Hematopoietic multipotent progenitor cell treated with erythropoietin and hydrocortisone succinate and interleukin-3 and kit ligand, for 8 days (in vitro differentiated cells): ENCODE results near the gene BACH2.

Source experiments
- DNase-seq: peaks from one replicate; pipeline ENCODE4 v3.0.0-alpha.2; 2015

The BACH2 gene

DNA sequence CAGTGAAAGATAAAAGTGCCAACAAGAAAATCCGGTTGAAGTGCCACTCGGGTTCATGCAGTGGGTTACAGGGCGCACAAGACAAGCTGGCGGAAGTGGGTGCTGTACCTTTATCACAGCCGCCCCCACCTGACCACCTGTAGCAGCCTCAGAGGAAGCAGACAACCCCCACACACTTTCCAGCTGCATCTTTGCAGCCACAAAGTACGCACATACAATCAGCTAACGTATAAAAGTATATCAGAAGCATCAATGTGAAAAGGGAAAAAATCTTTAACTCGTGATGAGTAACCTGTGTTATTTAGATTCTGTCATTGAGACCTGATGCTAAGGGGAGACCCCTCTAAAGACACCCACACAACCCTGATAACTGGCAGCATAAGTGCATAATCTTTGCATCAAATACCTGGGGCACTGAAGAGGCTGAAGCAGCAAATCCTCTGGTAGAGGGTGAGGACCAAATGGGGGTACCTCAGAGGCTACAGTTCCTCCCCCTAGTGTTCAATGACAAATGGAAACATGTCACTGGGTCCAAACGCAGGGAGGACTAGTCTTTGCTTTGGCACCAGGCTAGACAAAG lies 22.1 kb downstream of the BACH2 start:
- peak; percentile 14 for DNase-seq

DNA sequence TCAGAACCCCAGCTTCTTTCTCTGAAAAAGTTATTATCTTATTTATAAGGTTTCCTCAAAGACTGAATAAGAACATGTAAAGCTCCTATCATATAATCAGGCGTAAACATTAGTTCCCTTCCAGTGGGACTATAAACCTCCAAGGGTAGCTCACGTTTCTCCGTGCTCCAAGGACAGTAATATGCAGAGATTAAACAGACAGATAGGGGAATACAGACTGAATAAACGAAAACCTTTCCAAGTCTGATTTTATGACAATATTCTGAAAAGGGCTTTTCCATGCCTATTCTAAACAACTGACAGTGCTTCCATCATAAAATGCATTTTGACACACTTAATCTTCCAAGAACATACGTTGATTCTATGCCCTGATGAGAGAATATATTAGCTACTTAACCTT lies 22.8 kb downstream of the BACH2 start:
- DNase-seq = no peak

DNA sequence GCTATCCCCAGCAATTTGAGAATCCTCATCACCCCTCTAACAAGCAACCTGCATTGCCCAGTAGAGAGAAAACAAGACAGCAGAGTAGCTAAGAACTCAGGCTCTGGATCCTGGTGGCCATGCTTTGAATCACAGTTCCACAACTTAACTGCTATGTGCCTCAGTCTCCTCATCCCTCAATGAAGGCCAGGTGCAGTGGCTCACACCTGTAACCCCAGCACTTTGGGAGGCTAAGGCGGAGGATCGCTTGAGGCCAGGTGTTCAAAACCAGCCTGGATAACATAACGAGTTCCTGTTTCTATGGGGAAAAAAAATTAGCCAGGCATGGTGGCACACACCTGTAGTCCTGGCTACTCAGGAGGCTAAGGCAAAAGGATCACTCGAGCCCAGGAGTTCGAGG lies 23.7 kb downstream of the BACH2 start:
- DNase-seq = no peak

DNA sequence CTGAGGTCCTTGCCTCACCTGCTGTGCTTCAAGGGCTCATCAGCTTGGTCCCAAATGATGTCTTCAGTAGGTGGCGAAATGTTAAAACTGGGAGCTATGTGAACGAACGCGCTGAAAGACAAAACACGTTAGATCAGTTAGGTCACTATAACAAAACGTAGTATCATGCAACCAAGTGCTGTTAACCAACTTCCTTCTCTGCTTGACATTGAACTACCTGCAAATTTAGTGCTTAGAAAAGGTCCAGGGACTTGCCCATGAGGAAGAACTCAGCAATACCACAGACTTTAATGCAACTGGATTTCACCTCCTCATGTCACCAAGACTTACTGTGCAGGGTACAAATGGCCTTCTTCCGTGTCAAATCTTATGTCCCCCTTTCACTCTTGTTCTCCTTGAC lies 24.8 kb downstream of the BACH2 start:
- no peak for DNase-seq

DNA sequence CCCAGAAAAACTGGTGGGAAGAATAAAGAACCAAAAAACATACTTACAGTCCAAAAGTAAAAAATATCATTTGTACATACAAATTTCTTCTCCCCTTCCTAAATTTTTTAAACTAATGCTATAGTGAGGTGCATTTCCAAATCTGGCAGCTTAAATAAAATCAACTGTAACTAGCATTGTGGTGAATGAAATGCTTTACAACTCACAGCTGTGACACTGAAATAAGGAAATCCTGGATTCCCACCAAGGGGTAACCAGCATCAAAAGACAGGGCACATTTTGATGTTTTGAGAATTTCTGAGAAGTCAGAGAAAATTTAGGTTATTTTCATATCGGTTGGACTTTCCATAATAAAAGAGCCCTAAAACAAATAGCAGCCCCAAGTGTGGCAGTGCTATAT lies 27.3 kb downstream of the BACH2 start:
- DNase-seq = no peak

DNA sequence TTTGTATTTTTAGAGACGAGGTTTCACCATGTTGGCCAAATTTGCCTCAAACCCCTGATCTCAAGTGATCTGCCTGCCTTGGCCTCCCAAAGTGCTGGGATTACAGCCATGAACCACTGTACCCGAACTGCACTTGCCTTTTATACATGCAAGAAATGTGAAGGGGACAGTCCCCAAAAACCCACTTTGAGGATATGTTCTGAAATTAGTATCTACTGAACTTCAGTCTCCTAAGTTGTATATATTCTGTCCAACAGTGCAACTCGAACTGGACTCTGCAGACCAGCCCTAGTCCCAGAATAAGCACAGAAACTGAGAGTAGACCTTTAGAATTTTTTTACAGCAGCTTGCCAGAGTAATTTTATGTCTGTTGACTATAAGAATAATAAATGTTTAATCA lies 28.5 kb downstream of the BACH2 start:
- no peak for DNase-seq

DNA sequence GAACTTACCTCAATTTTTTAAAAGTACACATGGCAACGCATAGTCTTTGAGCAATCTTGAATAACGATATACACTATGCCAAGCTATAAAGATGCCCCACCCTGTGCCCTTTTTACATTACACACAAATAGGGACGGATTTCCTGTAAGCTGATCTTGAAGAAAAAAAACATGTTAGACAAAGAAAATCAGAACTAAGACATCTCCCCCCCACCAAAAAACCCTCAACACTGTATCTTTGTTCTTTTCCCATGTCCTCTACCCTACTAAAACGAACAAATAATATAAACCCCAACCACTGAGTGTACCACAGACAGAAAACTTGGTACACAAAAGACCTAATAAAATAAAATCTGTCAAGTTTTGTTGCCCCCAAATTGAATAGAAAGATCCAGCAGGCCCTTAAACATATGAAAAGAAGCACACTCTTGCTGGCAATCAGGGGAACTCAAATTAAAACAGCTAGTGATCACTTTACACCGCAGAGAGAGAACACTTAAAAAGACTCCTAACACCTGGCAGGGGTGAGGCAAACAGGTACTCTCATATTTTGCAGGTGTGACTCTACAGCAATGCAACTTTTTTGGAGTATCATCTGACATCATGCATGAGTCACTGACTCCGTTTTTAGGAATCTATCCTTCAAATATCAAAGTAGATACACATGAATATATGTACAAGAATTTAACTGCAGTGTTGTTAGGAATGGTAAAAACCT lies 29.6 kb downstream of the BACH2 start:
- no peak for DNase-seq

DNA sequence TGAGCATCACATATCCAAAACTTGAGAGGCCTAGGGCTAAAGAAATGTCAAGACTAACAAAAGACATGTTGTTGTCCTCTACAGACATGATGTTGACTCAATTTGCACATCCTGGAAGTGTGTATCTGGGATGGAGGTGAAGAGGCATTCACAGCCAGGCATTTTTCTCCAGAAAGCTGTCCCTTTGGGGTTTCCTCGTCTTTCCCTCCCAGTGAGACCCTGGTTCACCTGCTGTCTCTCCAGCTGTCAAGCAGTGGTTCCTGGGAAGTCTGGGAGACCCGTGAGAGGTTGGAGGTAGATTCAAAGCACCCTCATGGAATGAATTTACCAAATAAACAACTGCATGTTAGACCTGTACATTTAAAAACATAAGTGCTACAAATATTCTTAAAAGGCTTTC lies 32.1 kb downstream of the BACH2 start:
- DNase-seq = no peak

DNA sequence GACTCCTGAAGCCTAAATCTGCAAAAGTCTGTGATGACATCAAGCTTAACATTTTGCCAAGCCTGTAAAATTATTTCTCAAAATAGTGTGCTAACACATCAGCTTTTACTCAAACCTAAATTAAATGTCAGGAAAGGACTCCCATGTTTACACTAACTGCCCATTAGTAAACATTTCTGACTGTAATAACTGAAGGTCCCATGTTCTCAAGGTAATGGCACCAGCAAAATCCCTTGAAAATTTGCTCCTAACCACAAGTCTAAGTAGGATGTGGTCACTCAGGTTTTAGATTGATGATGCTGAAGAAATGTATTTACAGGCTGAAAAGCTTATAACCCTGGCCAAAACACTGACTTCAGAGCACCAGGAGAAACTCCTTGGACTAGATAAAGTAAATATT lies 33.0 kb downstream of the BACH2 start:
- DNase-seq = no peak

DNA sequence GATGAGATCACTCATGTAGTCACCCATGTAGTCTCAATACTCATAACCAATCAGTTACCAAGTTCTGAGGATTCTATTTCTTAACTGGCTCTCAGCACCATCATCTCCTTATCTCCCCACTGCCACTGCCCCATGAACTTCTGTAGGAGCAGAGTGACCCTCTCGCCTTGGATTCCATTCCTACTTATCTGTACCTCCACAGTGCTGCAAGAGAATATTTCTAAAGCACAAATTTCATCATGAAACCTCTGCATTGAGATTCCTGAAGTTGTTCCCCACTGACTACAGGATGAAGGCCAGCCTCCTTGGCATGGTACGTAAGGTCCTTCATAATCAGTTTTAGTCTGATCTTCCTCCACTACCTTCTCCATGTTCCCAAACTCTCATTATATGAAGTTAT lies 34.8 kb downstream of the BACH2 start:
- no peak for DNase-seq

DNA sequence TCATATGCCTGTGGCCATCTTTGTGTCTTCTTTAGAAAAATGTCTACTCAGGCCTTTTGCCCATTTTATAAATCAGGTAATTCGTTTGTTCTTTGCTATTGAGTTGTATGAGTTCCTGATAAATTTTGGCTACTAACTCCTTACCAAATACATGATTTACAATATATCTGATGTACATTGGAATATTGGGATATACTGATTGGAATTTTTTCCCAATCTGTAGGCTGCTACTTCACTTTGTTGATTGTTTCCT lies 39.2 kb downstream of the BACH2 start:
- no peak for DNase-seq

DNA sequence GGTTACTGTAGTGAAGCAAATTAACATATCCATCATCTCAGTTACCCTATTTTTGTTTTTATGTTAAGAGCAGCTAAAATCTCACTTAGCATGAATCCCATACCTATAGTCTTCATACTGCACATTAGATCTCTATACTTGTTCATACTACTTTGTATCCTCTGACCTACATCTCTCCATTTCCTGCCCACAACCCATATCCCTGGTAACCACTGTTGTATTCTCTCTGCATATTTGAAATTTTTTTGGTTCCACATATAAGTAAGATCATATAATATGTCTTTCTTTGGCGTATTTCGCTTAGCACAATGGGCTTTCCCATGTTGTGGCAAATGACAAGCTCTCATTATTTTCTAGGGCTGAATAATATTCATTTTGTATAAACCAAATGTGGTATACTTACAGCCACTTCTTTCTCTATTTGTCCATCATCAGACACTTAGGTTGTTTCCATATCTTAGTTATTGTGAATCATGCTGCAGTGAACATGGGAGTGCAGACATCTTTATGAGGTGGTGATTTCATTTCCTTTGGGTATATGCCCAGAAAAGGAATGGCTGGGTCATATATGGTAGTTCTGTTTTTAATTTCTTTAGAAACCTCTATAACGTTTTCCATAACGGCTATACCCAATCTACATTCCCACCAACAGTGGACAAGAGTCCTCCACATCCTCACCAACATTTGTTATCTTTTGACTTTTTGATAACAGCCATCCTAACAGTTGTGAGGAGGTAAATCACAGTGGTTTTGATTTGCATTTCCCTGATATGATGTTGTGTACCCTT lies 39.8 kb downstream of the BACH2 start:
- no peak for DNase-seq

DNA sequence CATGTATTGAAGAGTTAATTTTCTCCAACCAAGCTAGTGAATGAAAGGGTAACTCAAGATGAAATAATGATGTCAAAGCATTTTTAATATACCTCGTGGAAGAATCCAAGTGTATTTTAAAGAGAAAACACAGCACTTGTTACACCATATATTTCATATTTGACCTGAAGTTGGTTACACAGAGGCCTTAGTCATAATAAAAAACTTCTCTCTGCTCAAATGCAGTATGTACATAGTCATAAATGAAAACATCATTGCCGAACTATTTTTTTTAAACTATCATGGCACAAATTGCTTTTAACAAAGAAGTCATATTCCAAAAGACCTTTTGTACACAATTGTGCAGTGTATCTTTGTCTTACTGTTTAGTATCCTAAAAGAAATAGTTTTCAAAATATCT lies 43.0 kb downstream of the BACH2 start:
- DNase-seq = no peak

DNA sequence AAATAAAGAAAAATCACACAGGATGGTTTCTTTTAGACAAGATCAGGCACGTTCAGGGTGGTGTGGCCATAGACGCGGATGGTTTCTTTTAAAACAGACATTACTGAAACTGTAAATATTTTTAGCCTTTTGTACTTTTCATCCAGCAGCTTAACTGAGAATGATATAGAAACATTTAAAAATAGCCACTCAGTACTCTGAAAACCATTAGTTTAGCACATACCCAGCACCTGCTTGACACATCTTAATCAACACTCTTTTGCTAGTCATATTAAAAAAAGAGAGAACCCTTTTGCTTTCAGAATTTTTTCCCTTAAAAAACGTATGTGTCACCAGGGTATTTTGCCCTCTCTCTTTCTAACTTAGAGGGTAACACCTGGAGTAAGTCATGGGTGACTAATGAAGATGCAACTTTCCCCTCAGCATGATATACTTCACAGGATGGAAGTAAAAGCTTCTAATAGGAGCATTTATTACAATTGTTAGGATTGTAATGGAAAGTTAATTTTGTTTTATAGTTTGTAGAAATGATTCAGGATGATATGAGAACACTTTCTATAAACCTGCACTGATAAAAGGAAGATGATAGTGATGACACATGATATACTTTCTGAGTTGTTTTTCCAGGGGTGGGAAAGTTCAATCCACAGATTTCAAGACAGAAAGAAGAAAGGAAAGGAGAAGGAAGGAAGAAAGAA lies 45.2 kb downstream of the BACH2 start:
- DNase-seq = no peak

DNA sequence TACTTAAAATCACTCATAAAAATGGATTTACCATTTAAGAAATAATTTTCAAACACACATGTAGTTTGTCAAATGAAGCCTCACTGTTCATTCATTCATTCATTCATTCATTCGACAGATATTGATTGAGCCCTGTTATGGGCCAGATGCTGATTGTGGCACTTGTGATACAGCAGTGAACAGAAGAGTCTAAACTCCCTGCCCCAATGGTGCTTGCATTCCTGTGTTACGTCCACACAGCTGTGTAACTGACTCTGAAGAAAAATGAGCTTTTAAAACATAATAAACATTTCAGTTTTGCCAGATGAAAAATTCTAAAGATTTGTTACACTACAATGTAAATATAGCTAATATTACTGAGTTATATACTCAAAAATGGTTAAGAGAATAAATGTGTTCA lies 46.2 kb downstream of the BACH2 start:
- no peak for DNase-seq

DNA sequence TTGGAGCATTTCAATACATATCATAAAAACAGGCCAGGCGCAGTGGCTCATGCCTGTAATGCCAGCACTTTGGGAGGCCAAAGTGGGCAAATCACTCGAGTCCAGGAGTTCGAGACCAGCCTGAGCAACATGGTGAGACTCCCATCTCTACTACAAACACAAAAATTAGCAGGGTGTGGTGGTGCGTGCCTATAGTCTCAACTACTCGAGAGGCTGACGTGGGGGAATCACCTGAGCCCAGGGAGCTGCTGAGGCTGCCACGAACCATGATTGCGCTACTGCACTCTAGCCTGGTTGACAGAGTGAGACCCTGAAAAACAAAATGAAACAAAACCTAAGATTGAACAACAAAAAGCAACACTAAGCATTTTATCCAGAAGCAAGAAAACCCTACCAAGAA lies 47.2 kb downstream of the BACH2 start:
- no peak for DNase-seq

DNA sequence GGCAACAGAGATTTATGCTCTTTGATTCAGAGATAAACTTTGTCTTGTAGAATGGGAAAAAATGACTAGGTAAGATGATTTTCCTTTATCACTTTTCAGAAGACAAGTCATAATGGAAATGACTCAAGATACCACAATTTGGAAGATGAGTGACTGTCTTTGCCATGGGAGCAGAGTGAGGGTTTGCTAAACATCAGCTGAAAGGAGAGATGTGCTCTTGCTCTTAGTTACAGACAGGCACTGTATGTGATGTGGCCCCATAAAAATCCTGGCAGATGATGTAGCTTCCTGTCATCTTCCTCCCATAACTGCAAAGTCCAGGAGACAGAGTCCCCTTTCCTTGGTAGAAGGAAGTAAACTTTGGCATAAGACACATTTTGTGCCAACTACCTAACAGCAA lies 47.6 kb downstream of the BACH2 start:
- no peak for DNase-seq

DNA sequence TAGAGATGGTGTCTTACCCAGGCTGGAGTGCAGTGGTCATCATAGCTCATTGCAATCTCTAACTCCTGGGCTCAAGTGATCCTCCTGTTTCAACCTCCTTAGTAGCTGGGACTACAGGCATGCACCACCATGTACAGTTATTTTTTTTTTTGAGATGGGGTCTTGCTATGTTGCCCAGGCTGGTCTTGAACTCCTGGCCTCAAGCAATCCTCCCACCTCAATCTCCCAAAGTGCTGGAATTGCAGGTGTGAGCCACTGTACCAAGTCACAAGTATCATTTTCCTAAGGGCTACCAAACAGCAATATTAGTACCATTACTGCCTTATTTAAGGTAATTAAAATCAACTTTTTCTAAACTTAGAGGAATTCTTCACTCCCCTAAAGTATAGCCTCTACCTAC lies 49.4 kb downstream of the BACH2 start:
- DNase-seq = no peak

DNA sequence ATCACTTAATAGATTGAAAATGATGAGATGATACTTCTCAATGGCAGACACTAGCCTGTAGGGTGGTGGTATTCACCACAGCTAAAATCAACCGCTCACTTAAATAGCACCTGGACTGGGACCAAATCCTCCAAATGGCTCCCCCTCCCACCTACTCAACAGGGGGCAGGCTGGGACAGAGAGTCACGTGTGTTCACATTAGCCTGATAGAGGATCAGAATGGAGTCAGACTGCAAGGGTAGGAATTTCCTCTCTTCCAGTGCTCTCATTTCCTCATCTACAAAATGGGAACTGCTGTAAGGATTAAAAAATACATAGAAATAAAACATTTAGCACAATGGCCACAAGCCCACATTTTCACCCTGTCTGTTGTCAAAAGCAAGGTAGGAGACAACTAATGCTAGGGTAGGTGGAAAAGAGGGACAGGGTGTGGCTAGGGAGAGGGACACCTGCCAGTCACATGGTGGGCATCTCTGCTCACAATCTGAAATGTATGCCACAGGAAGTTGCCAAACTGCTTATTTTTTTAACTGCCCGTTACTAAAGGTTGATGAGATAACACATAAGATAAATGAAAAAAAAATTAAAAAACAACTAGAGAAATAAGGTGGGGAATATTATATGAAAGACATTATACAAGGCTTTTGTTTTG lies 55.3 kb downstream of the BACH2 start:
- no peak for DNase-seq

DNA sequence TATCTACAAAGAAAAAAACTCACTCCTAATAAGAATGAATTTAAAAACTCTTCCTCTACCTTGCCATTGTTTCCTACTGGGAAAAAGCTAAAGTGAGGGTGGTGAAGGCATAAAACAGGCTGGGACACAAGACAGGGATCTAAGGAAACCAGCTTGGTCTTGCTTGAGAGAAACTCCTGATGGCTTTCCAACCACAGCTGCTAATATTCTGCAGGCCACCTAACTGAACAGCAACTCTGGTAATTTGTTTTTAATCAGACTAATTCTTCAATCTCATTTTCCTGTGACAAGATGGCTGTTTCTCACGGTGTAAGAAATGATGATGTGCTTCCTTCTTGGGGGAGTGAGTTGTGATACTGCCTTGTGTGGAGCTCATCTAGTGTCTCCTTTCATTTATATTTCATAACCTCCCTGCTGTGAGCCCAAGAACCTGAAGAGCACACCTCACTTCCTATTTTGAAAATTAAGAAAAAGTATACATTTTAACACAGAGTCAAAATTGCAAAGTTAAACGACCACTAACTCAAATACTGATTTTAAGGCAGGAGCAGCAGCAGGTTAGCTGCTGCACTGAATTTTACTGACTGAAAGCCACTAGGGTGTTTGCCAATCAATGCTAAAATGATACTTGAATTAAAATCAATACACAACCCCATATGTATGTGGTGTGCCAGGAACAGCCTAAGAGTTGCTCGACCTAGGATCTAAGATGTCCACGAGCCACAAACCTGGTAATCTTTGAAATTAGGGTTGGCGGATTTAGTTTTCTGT lies 58.0 kb downstream of the BACH2 start:
- no peak for DNase-seq

DNA sequence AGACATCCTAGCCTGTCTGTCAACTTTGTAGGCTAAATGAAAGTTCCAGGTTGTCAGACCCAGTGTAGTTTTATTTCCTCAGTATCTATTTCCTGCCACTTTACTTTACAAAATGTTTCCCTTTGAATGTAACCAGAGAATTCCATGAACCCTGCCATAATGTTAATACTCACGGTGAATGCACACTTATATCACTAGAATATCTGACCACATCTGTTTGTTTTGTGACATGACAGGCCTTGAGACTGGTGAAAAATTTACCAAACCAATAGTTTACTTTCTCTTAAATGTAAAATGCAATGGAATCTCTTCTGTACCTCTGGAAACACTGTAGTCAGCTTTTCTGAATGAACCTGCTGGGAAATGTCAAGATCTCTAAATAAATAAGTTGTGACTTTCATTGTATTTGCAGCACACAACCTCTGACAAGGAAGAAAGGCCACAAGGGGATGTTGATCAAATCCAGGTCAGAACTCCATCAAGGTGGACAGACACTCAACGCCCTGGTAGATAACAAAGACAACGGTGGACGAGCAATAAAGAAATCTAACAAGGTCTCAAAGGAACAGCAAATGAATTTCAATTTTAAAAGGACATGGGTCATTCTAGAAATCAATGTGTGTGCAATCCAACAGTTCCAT lies 59.2 kb downstream of the BACH2 start:
- no peak for DNase-seq

DNA sequence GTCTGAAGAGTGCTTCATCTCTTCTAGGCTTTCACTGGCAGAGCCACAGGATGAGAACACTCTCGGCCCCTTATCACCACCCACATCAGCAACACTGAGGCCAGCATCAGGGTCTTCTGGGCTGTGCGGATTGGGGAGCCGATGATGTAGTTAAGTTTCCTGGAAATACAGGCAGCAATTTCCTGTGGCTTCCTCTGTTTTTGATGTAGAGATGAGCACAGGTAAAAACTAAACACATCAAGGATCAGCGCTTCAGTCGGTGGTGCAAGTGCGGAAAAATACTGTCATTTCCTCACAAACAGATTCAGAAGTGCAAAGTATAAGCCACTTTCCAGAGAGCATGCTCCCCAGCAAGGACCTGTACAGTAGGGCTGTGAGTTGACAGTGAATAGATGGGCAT lies 62.6 kb downstream of the BACH2 start:
- no peak for DNase-seq
